Tibial nerve (tissue), 4 donors: ENCODE results near the gene CD24. TPM values are rescaled to one million over a fixed set of nuclear protein-coding genes. Genes with fewer than 3 reads are reported as not detected.

Source experiments
- DNase-seq, 2 donors: peaks; one replicate each; pipeline ENCODE4 v3.0.0-alpha.2; 2019; ENCODE audit warnings: low spot score in 2 of 2
- H3K27ac ChIP-seq, 4 donors: fragments of 200-600 bp; sonication (generic) in 3 of 4; one replicate each; pipeline ENCODE4 v1.5.1; 2017 to 2019; ENCODE audit warnings: mild to moderate bottlenecking in 1 of 4
- H3K27me3 ChIP-seq, 2 donors: fragments of 200-600 bp; sonication (generic) in 1 of 2; one replicate each; pipeline versions ENCODE4 v1.5.1 to v1.6.0; 2017 to 2019
- H3K36me3 ChIP-seq, 3 donors: fragments of 200-600 bp; sonication (generic); one replicate each; pipeline ENCODE4 v1.5.1; 2018 to 2019
- H3K4me1 ChIP-seq, 4 donors: fragments of 200-600 bp; sonication (generic) in 3 of 4; one replicate each; pipeline ENCODE4 v1.5.1; 2017 to 2019
- H3K4me3 ChIP-seq, 4 donors: fragments of 200-600 bp; sonication (generic) in 3 of 4; one replicate each; pipeline ENCODE4 v1.5.1; 2017 to 2019; ENCODE audit warnings: mild to moderate bottlenecking in 1 of 4, moderate library complexity in 1 of 4
- H3K9me3 ChIP-seq, 4 donors: fragments of 200-600 bp; sonication (generic) in 3 of 4; one replicate each; pipeline ENCODE4 v1.5.1; 2017 to 2019
- EP300 ChIP-seq, 2 donors: sonication (generic); formaldehyde crosslinking; IDR thresholded peaks; one replicate each; pipeline ENCODE4 v1.6.1; 2017; ENCODE audit warnings: antibody characterized with exemption in 2 of 2, mild to moderate bottlenecking in 1 of 2
- POLR2A ChIP-seq, 2 donors: fragments of 450-650 bp; IDR thresholded peaks; one replicate each; pipeline ENCODE4 v1.6.1; 2017; ENCODE audit warnings: antibody characterized with exemption in 2 of 2, mild to moderate bottlenecking in 2 of 2, moderate library complexity in 2 of 2
- WGBS, 2 donors: methylation state at CpG; one replicate each; pipeline ENCODE4 v1.1.5; 2018; 5-methylcytosine and 5-hydroxymethylcytosine counted together
- total RNA-seq, 4 donors: library from RNA; depleted of rRNA; stranded (reverse); fragments of >200 nt; gene quantifications; one replicate each; pipeline ENCODE4 v1.1.0, GENCODE V29; 2016
- TF ChIP-seq, protein P1 (sequence below), 5 experiments: fragments of 200-600 bp in 3 of 5; fragments of 450-650 bp in 2 of 5; sonication (generic) in 3 of 5; IDR thresholded peaks; one replicate each; pipeline ENCODE4 v1.5.1; 2016 to 2019; ENCODE audit warnings: antibody characterized with exemption in 5 of 5, mild to moderate bottlenecking in 3 of 5, moderate library complexity in 2 of 5

The CD24 gene
- total RNA-seq, 4 donors from 2014 or later = 0.66 to 5.9 (median 2.4) TPM; not detected in 1

DNA sequence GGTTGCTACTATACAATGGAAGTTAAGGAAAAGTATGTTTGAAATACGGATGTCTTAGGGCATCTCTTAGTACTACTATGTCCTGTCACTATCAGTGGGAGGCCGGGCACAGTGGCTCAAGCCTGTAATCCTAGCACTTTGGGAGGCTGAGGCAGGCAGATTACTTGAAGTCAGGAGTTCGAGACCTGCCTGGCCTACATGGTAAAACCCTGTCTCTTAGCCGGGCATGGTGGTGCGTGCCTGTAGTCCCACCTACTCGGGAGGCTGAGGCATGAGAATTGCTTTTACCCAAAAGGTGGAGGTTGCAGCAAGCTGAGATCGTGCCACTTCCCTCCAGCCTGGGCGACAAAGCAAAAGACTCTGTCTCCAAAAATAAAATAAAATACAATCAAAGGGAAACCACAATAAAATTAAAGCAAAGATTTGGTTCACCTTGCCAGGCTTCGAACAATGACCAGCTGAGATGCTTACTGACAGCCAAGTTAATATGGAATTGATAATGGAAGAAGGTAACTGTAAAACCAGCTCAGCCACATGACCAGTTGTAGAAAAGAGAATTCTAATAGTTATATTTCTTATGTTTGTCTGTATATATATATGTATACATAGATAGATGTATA is 6.5 kb downstream of the CD24 start:
- no peak for TF ChIP-seq EP300 (IDR thresholded peaks at IDR 0.05)
- TF ChIP-seq, protein P1, sequence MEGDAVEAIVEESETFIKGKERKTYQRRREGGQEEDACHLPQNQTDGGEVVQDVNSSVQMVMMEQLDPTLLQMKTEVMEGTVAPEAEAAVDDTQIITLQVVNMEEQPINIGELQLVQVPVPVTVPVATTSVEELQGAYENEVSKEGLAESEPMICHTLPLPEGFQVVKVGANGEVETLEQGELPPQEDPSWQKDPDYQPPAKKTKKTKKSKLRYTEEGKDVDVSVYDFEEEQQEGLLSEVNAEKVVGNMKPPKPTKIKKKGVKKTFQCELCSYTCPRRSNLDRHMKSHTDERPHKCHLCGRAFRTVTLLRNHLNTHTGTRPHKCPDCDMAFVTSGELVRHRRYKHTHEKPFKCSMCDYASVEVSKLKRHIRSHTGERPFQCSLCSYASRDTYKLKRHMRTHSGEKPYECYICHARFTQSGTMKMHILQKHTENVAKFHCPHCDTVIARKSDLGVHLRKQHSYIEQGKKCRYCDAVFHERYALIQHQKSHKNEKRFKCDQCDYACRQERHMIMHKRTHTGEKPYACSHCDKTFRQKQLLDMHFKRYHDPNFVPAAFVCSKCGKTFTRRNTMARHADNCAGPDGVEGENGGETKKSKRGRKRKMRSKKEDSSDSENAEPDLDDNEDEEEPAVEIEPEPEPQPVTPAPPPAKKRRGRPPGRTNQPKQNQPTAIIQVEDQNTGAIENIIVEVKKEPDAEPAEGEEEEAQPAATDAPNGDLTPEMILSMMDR (IDR thresholded peaks at IDR 0.05) = no peak
- TF ChIP-seq POLR2A (IDR thresholded peaks at IDR 0.05) = no peak
- H3K9me3 ChIP-seq = no peaks in the 10 kb centered on the region
- no peak for DNase-seq
- 73 to 87% methylated on average over 9 of the region's 9 CpGs for WGBS, 2 donors
- no peaks in the 10 kb centered on the region for H3K36me3 ChIP-seq
- no peak overlapping the region for H3K4me3 ChIP-seq
- peaks cover 0 to 31% of the 10 kb centered on the region in 2 donors for H3K27me3 ChIP-seq
- peaks cover 0 to 6% (median 0%) of the 10 kb centered on the region in 4 donors for H3K4me1 ChIP-seq
- no peak overlapping the region for H3K27ac ChIP-seq

DNA sequence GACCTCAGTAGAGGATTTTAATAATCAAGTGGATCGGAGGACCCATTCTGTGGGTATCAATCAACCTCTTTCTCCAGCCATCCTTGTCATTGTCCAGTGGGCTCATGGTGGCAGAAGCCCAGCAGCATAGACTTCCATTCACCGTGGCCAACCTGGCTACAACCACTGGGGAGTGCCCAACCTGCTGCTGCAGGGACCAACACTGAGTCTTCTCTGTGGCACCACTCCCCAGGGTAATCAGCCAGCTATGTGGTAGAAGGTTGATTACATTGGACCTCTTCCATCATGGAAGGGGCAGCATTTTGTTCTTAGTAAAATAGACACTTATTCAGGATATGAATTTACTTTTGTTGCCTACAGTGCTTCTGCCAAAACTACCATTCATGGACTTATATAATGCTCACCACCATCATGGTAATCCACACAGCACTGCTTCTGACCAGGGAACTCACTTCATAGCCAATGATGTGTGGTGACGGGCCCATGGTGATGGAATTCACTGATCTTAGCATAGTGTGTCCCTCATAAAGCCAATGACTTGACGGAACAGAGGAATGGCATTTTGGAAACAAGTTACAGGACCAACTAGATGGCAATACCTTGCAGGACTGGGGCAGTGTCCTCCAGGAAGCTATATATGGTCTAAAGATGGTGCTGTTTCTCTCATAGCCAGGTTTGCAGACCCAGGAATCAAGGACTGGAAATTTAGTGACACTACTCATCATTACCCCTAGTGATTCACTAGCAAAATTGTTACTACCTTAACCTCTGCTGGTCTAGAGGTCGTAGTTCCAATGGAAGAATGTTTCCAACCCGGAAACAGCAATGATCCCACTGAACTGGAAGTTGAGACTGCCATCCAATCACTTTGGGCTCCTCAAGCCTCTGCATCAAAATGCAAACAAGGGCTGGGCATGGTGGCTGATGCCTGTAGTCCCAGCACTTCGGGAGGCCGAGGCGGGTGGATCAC is 7.6 kb downstream of the CD24 start:
- H3K27ac ChIP-seq = no peak overlapping the region

GRCh38 chr6:106966229-106966628 is 8.3 kb downstream of the CD24 start:
- no peaks in the 10 kb centered on the region for H3K4me1 ChIP-seq
- no peak for DNase-seq
- peaks cover 0 to 15% of the 10 kb centered on the region in 2 donors for H3K27me3 ChIP-seq
- no peak for TF ChIP-seq EP300 (IDR thresholded peaks at IDR 0.05)
- no peak for TF ChIP-seq POLR2A (IDR thresholded peaks at IDR 0.05)
- TF ChIP-seq, protein P1 (IDR thresholded peaks at IDR 0.05) = no peak
- no peaks in the 10 kb centered on the region for H3K36me3 ChIP-seq
- H3K9me3 ChIP-seq = no peaks in the 10 kb centered on the region
- 93% methylated on average over 1 of the region's 1 CpG for WGBS, 2 donors
- H3K27ac ChIP-seq = no peak overlapping the region
- H3K4me3 ChIP-seq = no peak overlapping the region

More for the DNA sequence above, 7.6 kb downstream of the CD24 start:
- Histone ChIP-seq H3K36me3 (no peaks in the 10 kb centered on the region), H3K4me3 (no peak overlapping the region), H3K27me3 (peaks cover 0 to 20% of the 10 kb centered on the region in 2 donors), H3K4me1 (no peaks in the 10 kb centered on the region), H3K9me3 (no peaks in the 10 kb centered on the region)
- no peak for DNase-seq
- TF ChIP-seq EP300 (IDR thresholded peaks at IDR 0.05) (no peak), POLR2A (IDR thresholded peaks at IDR 0.05) (no peak)
- TF ChIP-seq, protein P1 (IDR thresholded peaks at IDR 0.05) = no peak
- 86 to 90% methylated on average over 8 to 9 of the region's 9 CpGs for WGBS, 2 donors

- Histone ChIP-seq H3K9me3 (no peaks in the 10 kb centered on the region), H3K36me3 (no peaks in the 10 kb centered on the region), H3K4me3 (no peak overlapping the region), H3K4me1 (no peaks in the 10 kb centered on the region), H3K27ac (no peak overlapping the region), H3K27me3 (peaks cover 0 to 7% of the 10 kb centered on the region in 2 donors)
- DNase-seq = no peak
- WGBS, 2 donors = 67 to 77% methylated on average over 1 of the region's 1 CpG
- TF ChIP-seq EP300 (IDR thresholded peaks at IDR 0.05) (no peak), POLR2A (IDR thresholded peaks at IDR 0.05) (no peak)
- TF ChIP-seq, protein P1 (IDR thresholded peaks at IDR 0.05) = no peak
Observed at GRCh38 chr6:106964954-106965353, 9.6 kb downstream of the CD24 start.

- no peaks in the 10 kb centered on the region for H3K9me3 ChIP-seq
- no peaks in the 10 kb centered on the region for H3K36me3 ChIP-seq
- H3K4me3 ChIP-seq = no peak overlapping the region
- no peaks in the 10 kb centered on the region for H3K4me1 ChIP-seq
- H3K27ac ChIP-seq = no peak overlapping the region
- WGBS, 2 donors = 73 to 76% methylated on average over 1 of the region's 1 CpG
- peaks cover 0 to 7% of the 10 kb centered on the region in 2 donors for H3K27me3 ChIP-seq
- no peak for DNase-seq
- TF ChIP-seq POLR2A (IDR thresholded peaks at IDR 0.05) (no peak), EP300 (IDR thresholded peaks at IDR 0.05) (no peak)
- TF ChIP-seq, protein P1 (IDR thresholded peaks at IDR 0.05) = no peak
Observed at GRCh38 chr6:106964099-106964498, 10.4 kb downstream of the CD24 start.
